Mesothelial cell of epicardium (in vitro differentiated cells): ENCODE data around the gene TGFB2. TPM values are rescaled to one million over a fixed set of nuclear protein-coding genes. Genes with fewer than 3 reads are reported as not detected.

Source experiments
- DNase-seq, 2 experiments: peaks; one replicate each; pipeline ENCODE4 v3.0.0; 2021; ENCODE audit warnings: low spot score in 2 of 2; ENCODE audit not compliant: unreplicated experiment in 2 of 2
- H3K27ac Mint-ChIP-seq: 2 replicates; pipeline ENCODE4 v1.8.0; 2021; ENCODE audit warnings: mixed read lengths
- H3K27me3 Mint-ChIP-seq: 2 replicates; pipeline ENCODE4 v1.8.0; 2021; ENCODE audit warnings: low read depth, mixed read lengths
- H3K36me3 Mint-ChIP-seq: 2 replicates; pipeline ENCODE4 v1.8.0; 2021; ENCODE audit warnings: mixed read lengths
- H3K4me1 Mint-ChIP-seq: 2 replicates; pipeline ENCODE4 v1.8.0; 2021; ENCODE audit warnings: mixed read lengths
- H3K4me3 Mint-ChIP-seq: 2 replicates; pipeline ENCODE4 v1.8.0; 2021; ENCODE audit warnings: mild to moderate bottlenecking, moderate library complexity, mixed read lengths
- H3K9me3 Mint-ChIP-seq: 2 replicates; pipeline ENCODE4 v1.8.0; 2021; ENCODE audit warnings: mixed read lengths
- total RNA-seq: library from RNA; stranded (reverse); gene quantifications from 3 replicates; pipeline ENCODE4 v1.2.1, GENCODE V29; 2021
- TF ChIP-seq, protein P1 (sequence below): fragments of 200-600 bp; sonication (generic); IDR thresholded peaks from one replicate; pipeline ENCODE4 v1.5.0; 2021; ENCODE audit warnings: antibody characterized with exemption; ENCODE audit not compliant: unreplicated experiment

The TGFB2 gene
- total RNA-seq, 1 donor from 2014 or later = 50.6 TPM

DNA sequence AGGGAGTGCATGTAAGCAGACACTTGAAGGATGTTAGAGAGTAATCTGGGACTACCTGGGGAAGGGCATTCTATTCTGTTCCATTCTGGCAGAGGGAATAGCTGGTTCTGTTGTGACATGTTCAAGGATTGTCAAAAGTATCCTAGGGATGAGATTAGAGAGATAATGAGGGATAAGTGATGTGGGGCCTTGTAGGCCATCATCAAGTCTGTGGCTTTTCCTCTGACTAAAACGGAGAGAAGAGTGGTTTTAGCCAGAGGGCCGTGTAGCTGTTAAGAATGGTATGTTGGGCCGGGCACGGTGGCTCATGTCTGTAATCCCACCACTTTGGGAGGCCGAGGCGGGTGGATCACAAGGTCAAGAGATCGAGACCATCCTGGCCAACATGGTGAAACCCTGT, 23.6 kb downstream of the TGFB2 start:
- H3K27me3 Mint-ChIP-seq = no peaks in the 10 kb centered on the region
- peaks cover 6% of the 10 kb centered on the region for H3K36me3 Mint-ChIP-seq
- peak overlapping the region; percentile 4 for H3K27ac Mint-ChIP-seq
- no peaks in the 10 kb centered on the region for H3K9me3 Mint-ChIP-seq
- H3K4me1 Mint-ChIP-seq = peaks cover 42% of the 10 kb centered on the region
- no peak overlapping the region for H3K4me3 Mint-ChIP-seq
- TF ChIP-seq, protein P1, sequence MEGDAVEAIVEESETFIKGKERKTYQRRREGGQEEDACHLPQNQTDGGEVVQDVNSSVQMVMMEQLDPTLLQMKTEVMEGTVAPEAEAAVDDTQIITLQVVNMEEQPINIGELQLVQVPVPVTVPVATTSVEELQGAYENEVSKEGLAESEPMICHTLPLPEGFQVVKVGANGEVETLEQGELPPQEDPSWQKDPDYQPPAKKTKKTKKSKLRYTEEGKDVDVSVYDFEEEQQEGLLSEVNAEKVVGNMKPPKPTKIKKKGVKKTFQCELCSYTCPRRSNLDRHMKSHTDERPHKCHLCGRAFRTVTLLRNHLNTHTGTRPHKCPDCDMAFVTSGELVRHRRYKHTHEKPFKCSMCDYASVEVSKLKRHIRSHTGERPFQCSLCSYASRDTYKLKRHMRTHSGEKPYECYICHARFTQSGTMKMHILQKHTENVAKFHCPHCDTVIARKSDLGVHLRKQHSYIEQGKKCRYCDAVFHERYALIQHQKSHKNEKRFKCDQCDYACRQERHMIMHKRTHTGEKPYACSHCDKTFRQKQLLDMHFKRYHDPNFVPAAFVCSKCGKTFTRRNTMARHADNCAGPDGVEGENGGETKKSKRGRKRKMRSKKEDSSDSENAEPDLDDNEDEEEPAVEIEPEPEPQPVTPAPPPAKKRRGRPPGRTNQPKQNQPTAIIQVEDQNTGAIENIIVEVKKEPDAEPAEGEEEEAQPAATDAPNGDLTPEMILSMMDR = no peak
- no peak for DNase-seq

DNA sequence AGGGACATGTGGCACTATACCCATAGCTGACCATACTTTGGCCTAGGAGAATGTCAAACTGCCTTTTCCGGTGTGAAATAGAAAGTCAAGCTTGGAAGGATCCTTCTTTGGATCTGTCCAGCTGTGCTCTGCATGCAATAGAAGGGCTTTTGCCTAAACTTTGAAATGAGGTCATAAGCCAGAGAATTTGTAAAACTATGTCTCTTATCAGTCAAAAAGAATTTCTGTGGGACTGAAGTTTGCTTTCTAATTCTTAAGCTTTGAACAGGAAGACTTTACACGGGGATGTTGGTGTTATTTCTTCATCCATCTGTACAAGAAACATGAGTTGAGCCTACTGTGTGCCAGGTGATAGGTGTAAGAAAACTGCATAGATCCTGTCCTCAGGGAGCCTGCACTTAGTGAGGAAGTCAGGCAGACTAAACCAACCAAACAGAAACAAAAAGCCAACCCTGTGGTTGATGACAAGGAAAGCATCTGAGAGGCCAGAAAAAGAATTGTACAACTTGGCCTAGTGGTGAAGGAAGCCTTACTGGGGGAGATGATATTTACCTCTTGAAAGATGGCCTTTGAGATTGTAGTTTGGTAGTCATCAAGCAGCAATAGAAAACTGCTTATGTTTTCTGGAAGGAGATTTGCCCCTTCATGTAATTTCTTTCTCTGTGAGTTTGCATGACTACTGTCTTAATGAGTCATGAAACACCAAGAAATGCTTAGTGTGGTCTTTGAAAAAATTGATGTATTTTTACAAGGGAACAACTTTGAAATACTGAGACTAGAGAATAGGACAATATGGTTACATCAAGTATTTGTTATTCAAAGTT, 24.8 kb downstream of the TGFB2 start:
- no peak for DNase-seq
- TF ChIP-seq, protein P1 = no peak
- no peak overlapping the region for H3K4me3 Mint-ChIP-seq
- H3K27ac Mint-ChIP-seq = peak overlapping the region; percentile 92
- H3K36me3 Mint-ChIP-seq = peaks cover 6% of the 10 kb centered on the region
- H3K4me1 Mint-ChIP-seq = peaks cover 54% of the 10 kb centered on the region
- no peaks in the 10 kb centered on the region for H3K27me3 Mint-ChIP-seq
- no peaks in the 10 kb centered on the region for H3K9me3 Mint-ChIP-seq

DNA sequence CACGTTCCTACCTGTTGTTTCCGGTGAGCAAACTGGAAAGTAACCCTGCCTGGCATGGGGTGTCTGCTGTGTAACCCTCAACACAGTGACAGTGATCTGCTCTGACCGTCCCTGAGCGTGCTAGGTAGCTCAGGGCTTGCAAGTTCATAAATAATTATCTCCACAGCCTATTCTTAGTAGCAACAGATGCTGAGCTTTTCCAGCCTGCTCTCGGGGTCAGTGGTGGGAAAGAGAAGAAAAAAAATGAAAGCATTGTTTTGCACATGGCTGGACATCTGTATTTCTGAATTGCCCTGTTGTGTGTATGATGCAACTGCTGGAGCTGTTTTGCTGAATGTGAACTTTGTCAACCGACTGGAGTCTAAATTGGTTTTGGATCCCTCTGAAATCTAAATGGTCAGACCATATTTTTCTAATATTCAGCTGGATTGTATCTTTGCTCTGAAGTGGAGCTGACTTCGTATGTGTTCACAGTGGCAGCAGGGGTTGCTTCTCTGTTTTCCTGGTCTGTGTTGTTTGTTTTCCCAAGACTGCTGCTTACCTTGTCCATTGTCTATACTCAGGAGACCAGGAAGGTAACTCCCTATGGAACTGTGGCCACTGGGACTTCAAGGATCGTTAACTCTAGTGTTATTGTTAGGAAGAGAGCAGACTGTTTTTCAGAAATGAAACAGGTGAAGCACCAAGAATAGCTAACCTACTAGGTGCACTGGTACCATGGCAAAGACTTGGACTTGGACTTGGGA, 27.0 kb downstream of the TGFB2 start:
- H3K36me3 Mint-ChIP-seq = peaks cover 6% of the 10 kb centered on the region
- no peaks in the 10 kb centered on the region for H3K27me3 Mint-ChIP-seq
- H3K27ac Mint-ChIP-seq = peak overlapping the region; percentile 81
- TF ChIP-seq, protein P1 = no peak
- no peak for DNase-seq
- H3K9me3 Mint-ChIP-seq = no peaks in the 10 kb centered on the region
- no peak overlapping the region for H3K4me3 Mint-ChIP-seq
- H3K4me1 Mint-ChIP-seq = peaks cover 67% of the 10 kb centered on the region

- TF ChIP-seq, protein P1 = no peak
- no peaks in the 10 kb centered on the region for H3K27me3 Mint-ChIP-seq
- DNase-seq = no peak
- peaks cover 76% of the 10 kb centered on the region for H3K4me1 Mint-ChIP-seq
- H3K27ac Mint-ChIP-seq = peak overlapping the region; percentile 90
- no peaks in the 10 kb centered on the region for H3K9me3 Mint-ChIP-seq
- H3K4me3 Mint-ChIP-seq = peak overlapping the region; percentile 12
- peaks cover under 1% of the 10 kb centered on the region for H3K36me3 Mint-ChIP-seq
These were observed 29.5 kb downstream of the TGFB2 start for GRCh38 chr1:218374401-218375353.

DNA sequence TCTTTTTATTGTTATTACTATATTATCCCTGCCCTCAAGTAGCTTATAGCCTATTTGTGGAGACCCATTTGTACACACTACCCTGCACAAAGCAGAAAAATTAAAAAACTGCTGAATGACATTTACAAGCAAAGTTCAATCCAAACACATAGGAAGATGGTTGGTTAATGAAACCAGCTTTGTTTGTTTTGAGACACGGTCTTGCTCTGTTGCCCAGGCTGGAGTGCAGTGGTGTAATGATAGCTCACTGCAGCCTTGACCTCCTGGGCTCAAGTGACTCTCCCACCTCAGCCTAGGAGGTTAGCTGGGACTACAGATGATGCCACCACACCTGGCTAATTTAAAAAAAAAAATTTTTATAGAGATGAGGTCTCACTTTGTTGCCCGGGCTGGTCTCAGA, 31.6 kb downstream of the TGFB2 start:
- no peaks in the 10 kb centered on the region for H3K9me3 Mint-ChIP-seq
- TF ChIP-seq, protein P1 = no peak
- no peak overlapping the region for H3K4me3 Mint-ChIP-seq
- H3K27me3 Mint-ChIP-seq = no peaks in the 10 kb centered on the region
- H3K27ac Mint-ChIP-seq = peak overlapping the region; percentile 90
- no peaks in the 10 kb centered on the region for H3K36me3 Mint-ChIP-seq
- H3K4me1 Mint-ChIP-seq = peaks cover 82% of the 10 kb centered on the region
- DNase-seq = no peak
